Lung microvascular endothelial cell (primary cell): ENCODE results near the gene HSPA13. TPM values are rescaled to one million over a fixed set of nuclear protein-coding genes. Genes with fewer than 3 reads are reported as not detected.
A peak's percentile ranks its signal among the peaks of the same experiment; 100 is the strongest.
"Not testable (repeated sequence)": the region's sequence is repeated elsewhere in the genome, so short reads cannot be mapped to it uniquely, and the experiment has no call there.

ENCODE experiments used
- DNase-seq, 2 donors: peaks; one replicate each; pipeline versions ENCODE4 v3.0.0 to v3.0.0-alpha.2; 2010; ENCODE audit warnings: low read depth in 2 of 2
- total RNA-seq: library from RNA; depleted of rRNA; stranded (reverse); fragments of >200 nt; gene quantifications from 2 replicates; pipeline ENCODE4 v1.2.1, GENCODE V29; 2014

The HSPA13 gene, protein sequence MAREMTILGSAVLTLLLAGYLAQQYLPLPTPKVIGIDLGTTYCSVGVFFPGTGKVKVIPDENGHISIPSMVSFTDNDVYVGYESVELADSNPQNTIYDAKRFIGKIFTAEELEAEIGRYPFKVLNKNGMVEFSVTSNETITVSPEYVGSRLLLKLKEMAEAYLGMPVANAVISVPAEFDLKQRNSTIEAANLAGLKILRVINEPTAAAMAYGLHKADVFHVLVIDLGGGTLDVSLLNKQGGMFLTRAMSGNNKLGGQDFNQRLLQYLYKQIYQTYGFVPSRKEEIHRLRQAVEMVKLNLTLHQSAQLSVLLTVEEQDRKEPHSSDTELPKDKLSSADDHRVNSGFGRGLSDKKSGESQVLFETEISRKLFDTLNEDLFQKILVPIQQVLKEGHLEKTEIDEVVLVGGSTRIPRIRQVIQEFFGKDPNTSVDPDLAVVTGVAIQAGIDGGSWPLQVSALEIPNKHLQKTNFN
- 29.6 and 38.3 TPM in 2 replicates for total RNA-seq

GRCh38 chr21:14382835-14383595, at the start of gene HSPA13:
TSS of gene HSPA13 (minus strand) at chr21:14383146. CDS start at chr21:14383119, 27 bp downstream.
- peak; percentile 100 for DNase-seq

DNA sequence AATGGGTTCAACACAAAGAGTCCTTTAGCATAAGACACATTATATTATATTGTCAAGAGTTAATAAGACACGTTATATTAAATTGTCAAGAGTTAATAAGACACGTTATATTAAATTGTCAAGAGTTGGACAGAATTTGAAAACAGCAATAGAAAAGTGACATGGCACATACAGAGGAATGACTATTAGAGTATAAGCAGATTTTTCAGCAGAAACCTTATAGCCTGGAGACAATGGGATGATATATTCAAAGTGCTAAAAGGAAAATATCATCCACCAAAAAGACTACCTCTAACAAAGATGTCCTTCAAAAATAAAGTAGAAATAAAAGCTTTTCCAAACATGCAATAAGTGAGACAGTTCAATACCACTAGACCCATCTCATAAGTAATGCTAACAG, 36.0 kb upstream of the HSPA13 start:
- no peak for DNase-seq

DNA sequence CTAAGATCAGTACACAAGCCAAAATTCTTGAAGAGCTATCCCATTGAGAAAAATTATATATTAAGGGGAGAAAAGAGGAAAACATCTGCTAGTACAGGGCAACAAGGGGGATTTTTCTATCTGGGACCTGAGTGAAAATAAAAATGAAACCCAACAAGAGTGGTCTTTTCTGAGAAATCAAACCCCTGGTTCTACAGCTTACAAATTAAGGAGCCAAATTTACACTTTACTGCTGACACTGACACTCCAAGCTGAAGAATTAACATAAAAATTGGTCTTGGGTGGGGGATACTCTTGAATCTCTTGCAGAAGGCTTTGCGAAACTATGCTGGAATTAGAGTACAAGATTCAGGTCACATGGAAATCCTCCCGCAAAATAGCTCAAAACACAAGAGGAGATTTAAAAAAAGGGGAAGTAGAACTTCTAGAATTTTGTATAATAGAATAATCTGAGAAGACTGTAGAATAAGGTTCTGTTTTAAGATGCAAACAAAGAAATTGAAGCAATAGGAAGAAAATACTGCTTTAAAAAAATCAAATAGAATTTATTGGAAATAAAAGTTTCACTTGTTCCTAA, 32.1 kb upstream of the HSPA13 start:
- no peak for DNase-seq

- DNase-seq: no peak
Observed at GRCh38 chr21:14405962-14406361, 23.0 kb upstream of the HSPA13 start.

DNA sequence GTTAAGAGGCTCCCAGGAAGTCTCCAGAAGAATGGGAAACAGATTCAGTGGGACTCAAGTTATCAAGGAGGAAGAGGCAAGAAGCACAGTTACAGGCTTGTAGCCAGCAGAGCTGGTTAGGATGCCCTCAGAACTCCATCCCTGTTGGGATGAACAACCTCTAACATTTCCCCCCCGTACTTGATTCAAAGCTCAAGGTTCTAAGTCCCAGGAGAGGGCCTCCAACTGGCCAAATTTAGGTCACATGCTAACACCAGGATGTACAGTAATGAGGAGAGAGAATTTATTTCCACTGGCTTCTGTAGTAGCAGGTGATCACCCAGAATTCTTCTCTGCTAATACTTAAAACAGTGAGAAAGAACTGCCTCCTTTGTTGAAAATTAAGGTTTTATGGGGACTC, 22.3 kb upstream of the HSPA13 start:
- DNase-seq: no peak

DNA sequence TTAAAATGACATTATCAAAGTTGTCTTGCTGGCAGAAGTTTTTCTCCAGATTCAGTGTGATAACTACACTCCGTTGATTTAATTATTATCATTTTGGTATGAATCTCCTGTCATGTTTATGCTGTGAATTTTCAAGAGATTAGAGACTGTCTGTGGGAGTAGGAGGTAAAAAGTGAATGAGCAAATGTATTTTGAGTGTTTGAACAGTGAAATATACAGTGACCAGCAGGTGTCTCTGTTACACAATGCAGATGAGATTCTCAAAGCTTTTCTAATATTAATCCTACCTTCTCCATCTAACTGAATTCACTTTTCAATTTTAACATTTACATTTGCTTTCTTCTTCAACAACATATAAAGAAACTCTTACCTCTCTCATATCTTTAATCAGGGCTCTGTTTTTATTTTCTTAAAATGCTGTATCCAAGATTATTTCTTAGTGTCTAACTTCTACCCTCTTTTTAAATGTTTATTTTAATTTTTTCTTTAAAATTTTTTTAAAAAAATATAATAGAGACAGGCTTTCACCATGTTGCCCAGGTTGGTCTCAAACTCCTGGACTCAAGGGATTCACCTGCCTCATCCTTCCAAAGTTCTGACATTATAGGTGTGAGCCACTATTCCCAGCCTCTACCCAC, 20.9 kb upstream of the HSPA13 start:
- peak; percentile 33 to 57 for DNase-seq

DNA sequence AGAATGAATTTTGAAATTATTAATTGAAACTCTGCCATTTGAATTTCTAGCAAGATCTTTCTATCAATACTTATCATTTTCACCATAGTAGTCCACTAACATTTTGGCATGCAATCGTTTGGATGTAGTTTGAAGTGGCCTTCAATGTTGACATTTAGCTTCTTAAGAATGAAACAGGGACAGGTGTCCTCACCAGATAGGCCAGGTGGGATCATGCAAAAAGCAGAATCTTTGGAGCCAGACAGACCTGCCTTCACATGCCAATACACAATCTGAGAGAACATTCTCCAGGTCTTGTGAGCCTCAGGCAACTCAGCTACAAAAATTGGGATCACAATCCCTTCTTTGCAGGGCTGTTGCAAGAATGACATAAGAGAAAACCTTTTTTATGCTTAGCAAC, 18.3 kb upstream of the HSPA13 start:
- no peak for DNase-seq

- no peak for DNase-seq
Observed at GRCh38 chr21:14388282-14388681, 5.3 kb upstream of the HSPA13 start.

DNA sequence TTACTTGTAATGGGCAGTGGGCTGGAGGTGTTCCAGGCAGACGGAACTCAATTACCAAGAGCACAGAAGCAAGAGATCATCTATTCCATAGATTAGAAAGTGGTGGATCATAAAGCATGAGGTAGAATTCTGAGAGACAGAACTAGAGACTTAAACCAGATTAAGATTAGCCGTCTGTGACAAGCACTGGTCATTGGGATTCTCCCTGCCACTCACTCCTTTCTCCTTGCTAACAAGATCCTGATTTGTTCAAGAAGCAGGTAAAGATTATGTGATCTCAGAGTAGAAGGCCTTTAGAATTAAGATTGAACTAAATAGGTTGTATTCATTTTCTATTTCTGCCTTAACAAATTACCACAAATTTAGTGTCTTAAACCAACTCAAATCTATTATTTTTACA, 1.5 kb upstream of the HSPA13 start:
- no peak for DNase-seq

GRCh38 chr21:14383596-14384180, 742 bp upstream of the HSPA13 start:
- no peak for DNase-seq

GRCh38 chr21:14382486-14382834, 486 bp downstream of the HSPA13 start:
- DNase-seq: no peak

- no peak for DNase-seq
Observed at GRCh38 chr21:14376854-14377253, 6.1 kb downstream of the HSPA13 start.

- DNase-seq: no peak
Observed at GRCh38 chr21:14366998-14367397, 15.9 kb downstream of the HSPA13 start.

GRCh38 chr21:14361958-14362357, 21.0 kb downstream of the HSPA13 start:
- DNase-seq: peak; percentile 36 to 64

- peak in 1 of 2 donors; percentile 6 for DNase-seq
Observed at GRCh38 chr21:14358775-14359174, 24.2 kb downstream of the HSPA13 start.

DNA sequence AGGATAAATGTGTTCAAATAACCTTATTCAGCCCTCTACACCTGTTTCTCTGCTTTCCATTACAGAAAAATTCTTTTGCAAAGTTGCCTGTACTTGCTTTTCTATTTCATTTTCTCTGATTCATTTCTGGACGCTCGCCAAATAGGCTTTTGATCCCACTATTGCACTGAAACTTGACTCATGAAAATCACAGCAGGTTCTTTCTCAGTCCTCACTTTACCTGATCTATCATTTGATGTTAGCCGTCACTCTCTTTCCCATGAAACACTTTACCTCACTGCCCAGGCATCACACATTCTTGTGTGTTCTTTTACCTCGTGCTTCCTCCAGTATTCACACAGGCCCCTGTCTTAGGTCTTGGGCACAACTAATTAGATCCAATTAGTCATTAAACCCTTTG, 26.2 kb downstream of the HSPA13 start:
- DNase-seq: peak in 1 of 2 donors; percentile 19

GRCh38 chr21:14354515-14354914, 28.4 kb downstream of the HSPA13 start:
- DNase-seq: no peak

GRCh38 chr21:14353726-14354125, 29.2 kb downstream of the HSPA13 start:
- DNase-seq: no peak

GRCh38 chr21:14353231-14353630, 29.7 kb downstream of the HSPA13 start:
- DNase-seq: no peak

DNA sequence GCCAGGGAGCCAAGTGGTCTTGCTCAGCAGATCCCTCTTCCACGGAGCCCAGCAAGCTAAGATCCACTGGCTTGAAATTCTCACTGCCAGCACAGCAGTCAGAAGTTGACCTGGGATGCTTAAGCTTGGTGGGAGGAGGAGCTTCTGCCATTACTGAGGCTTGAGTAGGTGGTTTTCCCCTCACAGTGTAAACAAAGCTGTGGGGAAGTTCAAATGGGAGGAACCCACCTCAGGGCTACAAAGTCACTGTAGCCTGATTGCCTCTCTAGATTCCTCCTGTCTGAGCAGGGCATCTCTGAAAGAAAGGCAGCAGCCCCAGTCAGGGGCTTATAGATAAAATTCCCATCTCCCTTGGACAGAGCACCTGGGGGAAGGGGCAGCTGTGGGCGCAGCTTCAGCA, 55.6 kb downstream of the HSPA13 start:
- not testable (repeated sequence) for DNase-seq

- DNase-seq: no peak
Observed at GRCh38 chr21:14325595-14325994, 57.4 kb downstream of the HSPA13 start.
